ENCODE measurements around the gene LDLRAD2. TPM values are rescaled to one million over a fixed set of nuclear protein-coding genes. Genes with fewer than 3 reads are reported as not detected.

LDLRAD2 gene
- total and polyA plus RNA-seq, 9 of the 15 experiments (the other 6 are each of a cell fraction or from before 2014, with no cell fraction given), result 0.45 to 0.48 TPM; not detected in 7

DNA sequence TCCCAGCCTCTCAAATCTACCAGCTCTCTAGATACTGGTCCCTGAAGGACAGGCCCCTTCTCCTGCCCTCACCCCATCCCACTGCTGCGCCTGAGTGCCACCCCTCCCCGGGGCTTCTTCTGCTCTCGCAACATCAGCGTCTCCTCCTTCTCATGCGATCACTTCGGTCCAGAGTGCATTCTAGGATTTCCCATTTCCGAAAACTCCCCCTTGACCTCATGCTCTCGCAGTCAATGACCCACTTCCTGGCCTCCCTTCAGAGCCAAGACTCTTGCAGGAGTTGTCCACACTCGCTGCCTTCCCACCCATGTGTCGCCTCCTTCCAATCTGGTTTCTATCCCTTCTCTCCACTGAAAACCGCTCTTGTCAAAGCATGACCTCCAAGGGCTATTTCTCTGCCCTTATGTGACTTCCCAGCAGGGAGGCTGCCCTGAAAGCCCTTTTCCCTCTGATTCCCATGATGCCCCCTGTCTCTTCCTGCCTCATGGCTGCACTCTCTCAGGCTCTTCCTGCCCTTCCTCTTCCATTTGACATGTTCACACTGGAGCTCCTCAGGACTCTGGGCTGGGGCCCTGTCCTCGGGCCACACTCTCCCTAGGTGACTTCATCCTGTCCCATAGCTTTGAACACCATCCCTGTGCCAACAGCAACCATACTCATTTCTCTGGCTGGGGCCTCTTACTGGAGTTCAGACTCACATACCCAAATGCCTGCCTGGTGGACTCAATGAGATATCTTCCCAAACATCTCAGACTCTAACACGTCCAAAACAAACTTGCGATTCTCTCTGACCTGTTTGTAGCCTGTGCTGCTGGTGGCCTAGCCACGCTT, 46.0 kb downstream of the LDLRAD2 start:
- Histone ChIP-seq H3K4me2 (ENCODE audit: insufficient read depth, low read length) (no peak overlapping the region), H3K4me1 (replicated peaks in 1 of 2; ENCODE audit: control insufficient read depth in 2 of 2, insufficient read depth in 2 of 2, low read length in 2 of 2) (peaks cover 2 to 22% of the 10 kb centered on the region in 2 experiments; a peak in 3 of 5 replicates), H3K79me2 (ENCODE audit: control insufficient read depth, insufficient read depth, low read length) (no peaks in the 10 kb centered on the region), H3K27ac (ENCODE audit: extremely low read depth, low read depth, low read length) (no peak overlapping the region), H3K36me3 (ENCODE audit: control insufficient read depth, insufficient read depth, low read length) (peaks cover 88% of the 10 kb centered on the region), H3K4me3 (no peak overlapping the region), H3K9me3 (replicated peaks; ENCODE audit: control insufficient read depth, insufficient read depth, low read depth, low read length) (peaks cover 8% of the 10 kb centered on the region; the same call in 1 of the 2 replicates), H3K9me1 (ENCODE audit: control insufficient read depth, insufficient read depth, low read length) (peaks cover 3% of the 10 kb centered on the region), H2AFZ (ENCODE audit: low read depth, low read length) (no peak overlapping the region), H4K20me1 (replicated peaks; ENCODE audit: control insufficient read depth, insufficient read depth, low read length) (no peaks in the 10 kb centered on the region), H3K27me3 (ENCODE audit: control insufficient read depth in 2 of 2, insufficient read depth in 2 of 2, low read length in 2 of 2) (no peaks in the 10 kb centered on the region), H3K9ac (ENCODE audit: insufficient read depth in 1 of 2, low read depth in 2 of 2, low read length in 2 of 2) (no peak overlapping the region)
- no TSS peak for BruUV-seq (replicated peaks)
- CTCF ChIA-PET (ENCODE audit: low intra/inter-chr PET ratio), result interaction anchor here (0.6 kb wide), 1 partner anchor 255 kb away, joined by 3 read pairs; no protein-coding TSS in a partner anchor
- TF ChIP-seq THRA (IDR thresholded peaks at IDR 0.05), result no peak
- TF ChIP-seq KLF16 (IDR thresholded peaks at IDR 0.05), result no peak
- no peak for TF ChIP-seq ATF3 (IDR thresholded peaks at IDR 0.05)
- TF ChIP-seq ATF3 (CRISPR knock-in tag; conservative IDR thresholded peaks at IDR 0.05), result no peak
- TF ChIP-seq CEBPG (CRISPR knock-in tag; IDR thresholded peaks at IDR 0.05), result no peak
- no peak for TF ChIP-seq CEBPG (tag; conservative IDR thresholded peaks at IDR 0.05 in 1 of 2, IDR thresholded peaks at IDR 0.05 in 1 of 2)
- TF ChIP-seq HMGN3 (IDR thresholded peaks at IDR 0.05; ENCODE audit: borderline replicate concordance, extremely low read depth, insufficient read length, low read depth, low read length), result no peak
- ATAC-seq, result no peak
- 91% methylated on average over 15 of the region's 15 CpGs for WGBS (ENCODE audit: insufficient coverage, low coverage, missing lambda C conversion rate)
- intact Hi-C loops (cut with micrococcal nuclease) (no loop called here), in situ Hi-C loops (cut with MboI) (no loop called here)
- FAIRE-seq, result peak; percentile 32
- no peak for DNase-seq (ENCODE audit: extremely low read depth in 1 of 4, low spot score in 3 of 4)
- POLR2A ChIA-PET, result interaction anchor here (0.6 kb wide), 1 partner anchor 104 kb away, joined by 3 read pairs; no protein-coding TSS in a partner anchor

Data from K562 (cell line).